HEK293 (cell line): Measurements from ENCODE around the gene ANKRD13A.

ENCODE experiments used
- GLI4 ChIP-seq: fragments of 450-650 bp; formaldehyde crosslinking; IDR thresholded peaks from 2 replicates; pipeline ENCODE4 v1.5.1; 2016; ENCODE audit warnings: missing biosample characterization, missing genetic modification characterization
- GLIS2 ChIP-seq: fragments of 450-650 bp; formaldehyde crosslinking; IDR thresholded peaks from 2 replicates; pipeline ENCODE4 v1.5.1; 2016; ENCODE audit warnings: missing biosample characterization, missing genetic modification characterization
- HOXC10 ChIP-seq: sonication (generic); formaldehyde crosslinking; IDR thresholded peaks from 2 replicates; pipeline ENCODE4 v1.8.1; 2023; ENCODE audit warnings: mild to moderate bottlenecking, missing genetic modification reagents
- KLF8 ChIP-seq: fragments of 450-650 bp; formaldehyde crosslinking; IDR thresholded peaks from 2 replicates; pipeline ENCODE4 v1.5.1; 2016; ENCODE audit warnings: missing biosample characterization, missing genetic modification characterization
- OSR2 ChIP-seq: fragments of 450-650 bp; formaldehyde crosslinking; IDR thresholded peaks from 2 replicates; pipeline ENCODE4 v1.5.1; 2016; ENCODE audit warnings: missing biosample characterization, missing genetic modification characterization
- SETDB1 ChIP-seq: IDR thresholded peaks from one replicate; pipeline ENCODE4 v1.6.1; 2017; ENCODE audit warnings: mild to moderate bottlenecking, low read length, moderate library complexity, mixed read lengths; ENCODE audit not compliant: insufficient read length
- ZBTB26 ChIP-seq: fragments of 450-650 bp; formaldehyde crosslinking; optimal IDR thresholded peaks from 2 replicates; pipeline ENCODE3; 2016; ENCODE audit warnings: missing biosample characterization, mild to moderate bottlenecking, missing genetic modification characterization
- ZBTB6 ChIP-seq: fragments of 450-650 bp; formaldehyde crosslinking; IDR thresholded peaks from 2 replicates; pipeline ENCODE4 v1.5.1; 2017; ENCODE audit warnings: missing biosample characterization, missing genetic modification characterization
- ZNF10 ChIP-seq: fragments of 450-650 bp; formaldehyde crosslinking; IDR thresholded peaks from 2 replicates; pipeline ENCODE4 v1.5.1; 2017; ENCODE audit warnings: missing biosample characterization, missing genetic modification characterization
- ZNF121 ChIP-seq: fragments of 450-650 bp; formaldehyde crosslinking; IDR thresholded peaks from 2 replicates; pipeline ENCODE4 v1.5.1; 2016; ENCODE audit warnings: missing biosample characterization, missing genetic modification characterization
- ZNF138 ChIP-seq: fragments of 450-650 bp; formaldehyde crosslinking; IDR thresholded peaks from 2 replicates; pipeline ENCODE4 v1.5.1; 2016; ENCODE audit warnings: missing biosample characterization, missing genetic modification characterization, borderline replicate concordance
- ZNF350 ChIP-seq: fragments of 450-650 bp; formaldehyde crosslinking; IDR thresholded peaks from 2 replicates; pipeline ENCODE4 v1.5.0; 2017; ENCODE audit warnings: missing biosample characterization, mild to moderate bottlenecking, missing genetic modification characterization
- ZNF423 ChIP-seq: fragments of 450-650 bp; formaldehyde crosslinking; IDR thresholded peaks from 2 replicates; pipeline ENCODE4 v1.5.1; 2016; ENCODE audit warnings: missing biosample characterization, missing genetic modification characterization
- ZNF518A ChIP-seq: fragments of 450-650 bp; formaldehyde crosslinking; conservative IDR thresholded peaks from 2 replicates; pipeline ENCODE4 v1.5.1; 2016; ENCODE audit warnings: low read depth, missing biosample characterization, missing genetic modification characterization
- ZNF544 ChIP-seq: fragments of 450-650 bp; formaldehyde crosslinking; IDR thresholded peaks from 2 replicates; pipeline ENCODE4 v1.5.0; 2017; ENCODE audit warnings: missing biosample characterization, missing genetic modification characterization
- ZNF558 ChIP-seq: fragments of 450-650 bp; formaldehyde crosslinking; IDR thresholded peaks from 2 replicates; pipeline ENCODE4 v1.5.1; 2016; ENCODE audit warnings: missing biosample characterization, missing genetic modification characterization
- ZNF610 ChIP-seq: fragments of 450-650 bp; formaldehyde crosslinking; IDR thresholded peaks from 2 replicates; pipeline ENCODE4 v1.5.1; 2016; ENCODE audit warnings: missing biosample characterization, missing genetic modification characterization, borderline replicate concordance
- ZNF692 ChIP-seq: fragments of 450-650 bp; formaldehyde crosslinking; IDR thresholded peaks from 2 replicates; pipeline ENCODE4 v1.5.1; 2016; ENCODE audit warnings: missing biosample characterization, missing genetic modification characterization
- ZNF76 ChIP-seq: fragments of 450-650 bp; formaldehyde crosslinking; IDR thresholded peaks from 2 replicates; pipeline ENCODE4; 2016; ENCODE audit warnings: low read depth, missing biosample characterization, missing genetic modification characterization, borderline replicate concordance
- ZSCAN18 ChIP-seq: fragments of 450-650 bp; formaldehyde crosslinking; IDR thresholded peaks from 2 replicates; pipeline ENCODE4 v1.5.1; 2016; ENCODE audit warnings: missing biosample characterization, missing genetic modification characterization
- ZSCAN30 ChIP-seq: fragments of 450-650 bp; IDR thresholded peaks from 2 replicates; pipeline ENCODE4 v1.5.1; 2018; ENCODE audit warnings: missing biosample characterization, mild to moderate bottlenecking, missing genetic modification characterization, moderate library complexity
- ZSCAN5A ChIP-seq: fragments of 450-650 bp; formaldehyde crosslinking; IDR thresholded peaks from 2 replicates; pipeline ENCODE4 v1.5.1; 2016; ENCODE audit warnings: missing biosample characterization, missing genetic modification characterization
- ZXDB ChIP-seq: fragments of 450-650 bp; formaldehyde crosslinking; IDR thresholded peaks from 2 replicates; pipeline ENCODE4 v1.5.1; 2016; ENCODE audit warnings: missing biosample characterization, missing genetic modification characterization
- TF ChIP-seq, protein P1 (sequence below): fragments of 450-650 bp; formaldehyde crosslinking; IDR thresholded peaks from 2 replicates; pipeline ENCODE4 v1.5.1; 2016; ENCODE audit warnings: missing biosample characterization, missing genetic modification characterization

Gene ANKRD13A

DNA sequence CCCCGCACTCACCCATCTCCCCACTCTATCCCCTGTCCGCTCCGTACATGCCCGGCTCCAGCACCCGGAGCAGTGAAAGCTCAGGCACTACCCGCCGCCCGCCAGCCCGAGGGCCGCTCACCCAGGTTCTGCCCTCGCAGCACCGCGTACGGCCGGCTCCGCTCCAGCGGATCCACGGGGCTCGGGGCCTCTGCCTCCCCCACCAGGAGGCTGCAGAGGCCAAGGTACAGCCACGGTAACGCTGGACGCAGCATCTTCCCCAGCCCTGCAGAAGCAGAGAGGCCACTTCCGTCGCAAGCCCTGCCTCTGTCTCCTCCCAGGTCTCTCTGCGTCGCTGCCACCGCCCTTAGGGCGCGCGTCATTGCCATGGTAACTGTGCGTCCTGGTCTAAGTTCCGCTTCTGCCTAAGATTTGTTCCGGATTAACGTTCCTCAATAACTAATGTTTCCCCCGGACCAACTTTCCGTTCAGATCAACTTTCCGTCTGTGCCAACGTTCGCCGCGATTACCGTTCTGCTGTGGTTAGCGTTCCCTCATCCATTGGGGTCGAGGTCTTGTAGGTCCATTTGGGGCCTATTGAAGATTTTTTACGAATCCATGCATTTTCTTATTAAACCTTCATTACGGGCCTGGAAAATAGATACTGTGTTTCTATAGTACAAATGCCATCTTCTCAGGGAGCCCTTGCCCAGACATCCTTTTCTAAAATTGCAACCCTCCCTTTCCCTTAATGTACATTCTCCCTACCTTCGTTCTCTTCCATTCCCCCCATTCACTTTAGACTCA lies 49.2 kb downstream of the ANKRD13A start, which contains the start of gene C12orf76 (continued):
- TF ChIP-seq ZBTB26 (tag by site-specific recombination): peak; percentile 61
- TF ChIP-seq ZSCAN5A: peak; percentile 95; the same call in 1 of the 2 replicates
- peak; percentile 76; the same call in 1 of the 2 replicates for TF ChIP-seq GLI4 (tag by site-specific recombination)
- peak; percentile 55; the same call in 1 of the 2 replicates for TF ChIP-seq GLIS2
- peak; percentile 85 for TF ChIP-seq ZNF610 (tag by site-specific recombination)
- no peak for TF ChIP-seq ZNF544 (tag by site-specific recombination)
- peak; percentile 79 for TF ChIP-seq ZSCAN30 (tag by site-specific recombination)
- peak; percentile 98 for TF ChIP-seq ZXDB
- no peak for TF ChIP-seq ZNF10 (tag by site-specific recombination)
- TF ChIP-seq ZBTB6 (tag by site-specific recombination): peak; percentile 66; the same call in 1 of the 2 replicates
- TF ChIP-seq ZNF692 (tag by site-specific recombination): peak; percentile 94
- TF ChIP-seq ZNF121: no peak
- TF ChIP-seq SETDB1: peak; percentile 22
- TF ChIP-seq ZNF423: no peak
- TF ChIP-seq ZNF518A: peak; percentile 100
- TF ChIP-seq ZSCAN18: peak; percentile 63; the same call in 1 of the 2 replicates
- peak; percentile 79; the same call in 1 of the 2 replicates for TF ChIP-seq ZNF558
- peak; percentile 90 for TF ChIP-seq ZNF76 (tag by site-specific recombination)
- no peak for TF ChIP-seq ZNF350 (tag by site-specific recombination)
- peak; percentile 99 for TF ChIP-seq KLF8
- peak; percentile 92; the same call in 1 of the 2 replicates for TF ChIP-seq HOXC10 (CRISPR knock-in tag)
- peak; percentile 30; the same call in 1 of the 2 replicates for TF ChIP-seq OSR2 (tag by site-specific recombination)
- TF ChIP-seq, protein P1, sequence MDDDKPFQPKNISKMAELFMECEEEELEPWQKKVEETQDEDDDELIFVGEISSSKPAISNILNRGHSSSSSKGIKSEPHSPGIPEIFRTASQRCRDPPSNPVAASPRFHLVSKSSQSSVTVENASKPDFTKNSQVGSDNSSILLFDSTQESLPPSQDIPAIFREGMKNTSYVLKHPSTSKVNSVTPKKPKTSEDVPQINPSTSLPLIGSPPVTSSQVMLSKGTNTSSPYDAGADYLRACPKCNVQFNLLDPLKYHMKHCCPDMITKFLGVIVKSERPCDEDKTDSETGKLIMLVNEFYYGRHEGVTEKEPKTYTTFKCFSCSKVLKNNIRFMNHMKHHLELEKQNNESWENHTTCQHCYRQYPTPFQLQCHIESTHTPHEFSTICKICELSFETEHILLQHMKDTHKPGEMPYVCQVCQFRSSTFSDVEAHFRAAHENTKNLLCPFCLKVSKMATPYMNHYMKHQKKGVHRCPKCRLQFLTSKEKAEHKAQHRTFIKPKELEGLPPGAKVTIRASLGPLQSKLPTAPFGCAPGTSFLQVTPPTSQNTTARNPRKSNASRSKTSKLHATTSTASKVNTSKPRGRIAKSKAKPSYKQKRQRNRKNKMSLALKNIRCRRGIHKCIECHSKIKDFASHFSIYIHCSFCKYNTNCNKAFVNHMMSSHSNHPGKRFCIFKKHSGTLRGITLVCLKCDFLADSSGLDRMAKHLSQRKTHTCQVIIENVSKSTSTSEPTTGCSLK: no peak
- TF ChIP-seq ZNF138 (tag by site-specific recombination): no peak
